ENCODE data around the gene JCAD.
"Not testable (repeated sequence)": the region's sequence is repeated elsewhere in the genome, so short reads cannot be mapped to it uniquely, and the experiment has no call there.

The JCAD gene

GRCh38 chr10:30017966-30018365 is 41.4 kb downstream of the JCAD start:
- no peak for DNase-seq
- TF ChIP-seq POLR2A (IDR thresholded peaks at IDR 0.05; ENCODE audit: low read length) = no peak
- TF ChIP-seq GATA1 (IDR thresholded peaks at IDR 0.05; ENCODE audit: low read depth, low read length) = no peak

GRCh38 chr10:30017556-30017955 is 41.8 kb downstream of the JCAD start:
- no peak for DNase-seq
- TF ChIP-seq GATA1 (IDR thresholded peaks at IDR 0.05; ENCODE audit: low read depth, low read length) (no peak), POLR2A (IDR thresholded peaks at IDR 0.05; ENCODE audit: low read length) (no peak)

DNA sequence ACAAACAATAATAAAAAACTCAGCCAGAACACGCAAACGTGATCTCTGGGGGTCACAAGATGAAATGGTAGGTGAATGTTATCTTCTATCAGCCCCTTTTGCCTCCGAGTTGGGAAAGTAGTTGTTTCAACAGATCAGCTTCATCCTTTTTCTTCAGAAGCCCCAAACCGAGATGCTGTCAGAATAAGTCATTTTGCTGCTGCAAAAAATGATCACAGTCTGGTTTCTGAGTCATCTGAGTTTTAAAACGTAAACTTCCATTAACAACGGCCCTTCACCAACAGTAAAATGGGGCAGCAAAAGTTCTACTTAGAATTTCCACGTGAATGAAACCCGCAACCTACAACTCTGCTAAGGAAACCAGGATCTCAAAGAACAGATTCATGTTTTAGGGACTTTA is 44.9 kb downstream of the JCAD start:
- DNase-seq = no peak
- TF ChIP-seq POLR2A (IDR thresholded peaks at IDR 0.05; ENCODE audit: low read length) = no peak
- no peak for TF ChIP-seq GATA1 (IDR thresholded peaks at IDR 0.05; ENCODE audit: low read depth, low read length)

- TF ChIP-seq GATA1 (IDR thresholded peaks at IDR 0.05; ENCODE audit: low read depth, low read length) (no peak), POLR2A (IDR thresholded peaks at IDR 0.05; ENCODE audit: low read length) (no peak)
Observed at GRCh38 chr10:30013757-30014156, 45.6 kb downstream of the JCAD start.

DNA sequence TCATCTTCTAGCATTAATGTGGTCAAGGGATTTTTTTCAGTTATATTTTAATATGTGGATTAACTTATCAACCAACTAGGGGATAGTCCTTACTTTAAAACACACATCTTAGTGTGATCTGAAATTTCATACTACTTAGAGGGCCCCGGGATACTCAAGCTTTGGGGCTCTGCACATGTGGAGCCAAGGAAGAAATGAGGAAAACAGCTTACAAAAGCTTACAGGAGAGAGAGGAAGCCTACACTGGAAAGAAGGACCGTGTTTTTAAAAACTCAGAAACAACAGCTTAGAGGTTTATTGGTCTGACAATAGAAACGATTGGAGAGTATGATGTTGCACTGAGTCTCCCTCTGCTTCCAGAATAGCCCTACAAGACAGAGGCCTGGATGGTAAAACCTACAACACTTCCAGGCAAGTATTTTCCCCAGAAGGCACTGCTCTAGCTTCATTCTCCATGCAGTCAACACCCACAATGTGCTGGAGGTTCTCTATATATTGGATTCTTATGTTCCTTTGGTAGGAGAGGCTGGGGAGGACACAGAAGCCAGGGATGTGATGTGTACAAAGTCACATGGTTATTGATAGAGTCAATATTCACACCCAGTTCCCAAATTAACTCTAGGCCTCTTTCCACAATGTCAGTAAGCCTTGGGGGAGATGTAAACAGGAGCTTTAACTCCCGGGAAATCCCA is 47.3 kb downstream of the JCAD start:
- TF ChIP-seq POLR2A (IDR thresholded peaks at IDR 0.05; ENCODE audit: low read length) (no peak), GATA1 (IDR thresholded peaks at IDR 0.05; ENCODE audit: low read depth, low read length) (no peak)
- DNase-seq = no peak

More at GRCh38 chr10:30013757-30014156, 45.6 kb downstream of the JCAD start:
- DNase-seq = no peak

DNA sequence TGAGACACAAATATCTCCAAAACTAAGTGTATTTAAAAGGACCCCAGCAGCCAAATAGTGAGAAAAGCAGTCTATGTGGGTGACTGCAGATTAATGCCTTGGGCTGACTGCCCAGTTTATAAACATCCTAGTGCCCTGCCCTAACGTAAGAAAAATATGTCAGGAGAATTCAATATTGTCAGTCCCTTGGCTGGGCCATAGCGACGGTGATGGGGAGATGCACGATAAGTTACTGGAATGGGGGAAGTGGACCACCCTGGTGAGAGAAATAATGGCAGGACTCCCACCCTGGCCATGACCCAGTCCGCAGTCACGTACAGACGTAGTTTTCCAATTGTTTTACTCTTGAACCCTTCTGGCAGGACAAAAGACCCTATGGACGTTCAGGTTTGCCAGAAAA is 48.0 kb downstream of the JCAD start:
- TF ChIP-seq GATA1 (IDR thresholded peaks at IDR 0.05; ENCODE audit: low read depth, low read length) = no peak
- TF ChIP-seq POLR2A (IDR thresholded peaks at IDR 0.05; ENCODE audit: low read length) = no peak
- DNase-seq = no peak

DNA sequence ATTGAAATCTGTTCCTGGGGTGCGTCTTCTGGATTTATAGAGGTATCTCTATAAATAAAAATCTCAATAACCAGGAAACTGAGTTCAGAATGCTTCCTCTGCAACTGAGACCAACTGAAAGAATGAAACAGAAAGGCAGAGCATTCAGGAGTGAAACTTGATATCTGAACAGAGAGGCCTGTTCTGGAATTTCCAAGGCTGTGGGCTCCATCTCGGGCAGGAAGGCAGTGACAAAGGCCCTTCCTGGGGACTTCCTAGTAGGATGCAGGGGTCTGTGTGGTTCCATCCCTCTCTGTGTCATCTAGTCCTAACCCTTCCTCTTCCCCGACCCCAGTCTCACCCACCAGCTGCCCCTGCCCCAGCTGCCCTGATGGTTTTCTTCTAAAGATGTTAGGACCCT is 52.0 kb downstream of the JCAD start:
- TF ChIP-seq GATA1 (IDR thresholded peaks at IDR 0.05; ENCODE audit: low read depth, low read length) = no peak
- TF ChIP-seq POLR2A (IDR thresholded peaks at IDR 0.05; ENCODE audit: low read length) = no peak

GRCh38 chr10:30006410-30006809 is 53.0 kb downstream of the JCAD start:
- DNase-seq = no peak
- TF ChIP-seq POLR2A (IDR thresholded peaks at IDR 0.05; ENCODE audit: low read length) = no peak
- no peak for TF ChIP-seq GATA1 (IDR thresholded peaks at IDR 0.05; ENCODE audit: low read depth, low read length)

More for the DNA sequence above, 52.0 kb downstream of the JCAD start:
- no peak for DNase-seq

GRCh38 chr10:30005116-30005515 is 54.3 kb downstream of the JCAD start:
- DNase-seq = not testable (repeated sequence)

DNA sequence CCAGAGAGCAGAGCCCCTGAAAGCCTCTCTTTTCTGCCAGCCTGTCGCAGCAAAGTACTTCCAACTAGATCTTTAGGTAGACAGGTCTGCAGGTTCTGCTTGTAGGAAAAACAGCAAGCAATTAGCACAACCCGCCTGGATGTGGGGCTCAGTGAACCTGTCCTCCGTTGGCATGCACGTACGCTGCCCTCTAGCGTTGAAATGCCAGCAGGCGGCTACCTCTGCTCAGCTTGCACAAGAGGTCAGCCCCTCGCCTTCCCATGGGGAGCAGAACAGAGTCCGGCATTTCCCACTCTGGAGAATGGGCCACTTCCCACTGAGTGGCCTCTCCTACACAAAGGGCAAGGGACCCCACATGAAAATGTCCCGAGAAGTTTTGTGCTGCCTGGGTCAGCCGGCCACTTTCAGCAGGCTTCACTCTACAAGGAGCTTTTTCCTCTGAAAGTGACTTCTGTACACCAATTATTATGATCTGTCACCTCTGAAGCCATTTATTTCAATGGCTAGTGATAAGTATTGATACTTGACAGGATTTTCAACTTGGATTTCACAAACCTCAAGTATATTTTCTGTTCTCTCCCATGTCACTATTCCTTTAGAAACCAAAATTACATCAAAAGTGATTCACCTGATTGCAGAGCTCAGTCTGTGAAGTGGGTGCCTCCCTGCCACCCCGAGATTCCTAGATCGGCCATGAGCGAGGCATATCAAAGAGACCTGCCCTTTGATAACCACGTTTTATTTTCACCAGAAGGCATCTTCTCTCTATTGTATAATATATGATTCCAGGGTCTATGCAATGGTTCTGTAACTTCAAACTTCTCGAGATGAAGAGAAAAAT is 56.7 kb downstream of the JCAD start:
- DNase-seq = peak; percentile 57 to 63
- TF ChIP-seq GATA1 (IDR thresholded peaks at IDR 0.05; ENCODE audit: low read depth, low read length) = no peak
- no peak for TF ChIP-seq POLR2A (IDR thresholded peaks at IDR 0.05; ENCODE audit: low read length)

- DNase-seq = no peak
- no peak for TF ChIP-seq POLR2A (IDR thresholded peaks at IDR 0.05; ENCODE audit: low read length)
Observed at GRCh38 chr10:30000802-30001571, 58.4 kb downstream of the JCAD start.

DNA sequence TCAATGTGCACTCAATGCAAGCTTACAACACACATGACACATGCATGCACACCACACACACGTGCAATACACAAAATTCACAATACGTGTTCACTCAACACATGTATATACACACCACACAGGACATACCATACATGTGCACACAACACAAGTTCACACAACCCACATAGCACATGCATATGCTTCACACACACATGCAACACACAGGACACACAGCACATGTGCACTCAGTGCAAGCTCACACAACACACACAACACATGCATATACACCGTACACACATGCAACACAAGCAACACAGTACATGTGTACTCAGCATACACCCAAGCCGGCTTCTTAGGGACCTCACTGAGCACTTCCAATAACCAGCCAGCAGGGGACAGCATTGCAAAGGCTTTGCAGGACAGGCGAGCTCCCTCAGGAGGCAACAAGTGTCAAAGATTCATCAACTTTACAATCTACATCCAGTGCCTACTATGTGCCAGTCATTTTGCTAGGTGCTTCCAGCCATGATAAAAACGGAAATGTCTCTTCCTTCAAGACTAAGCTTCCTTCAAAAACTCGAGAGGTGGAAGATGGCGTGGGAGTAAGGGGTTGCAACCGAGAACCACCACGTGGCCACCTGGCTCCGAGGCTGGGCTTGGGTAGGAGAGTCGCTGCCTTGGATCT is 61.1 kb downstream of the JCAD start:
- DNase-seq = peak; percentile 74 to 87
- TF ChIP-seq POLR2A (IDR thresholded peaks at IDR 0.05; ENCODE audit: low read length) (no peak), GATA1 (IDR thresholded peaks at IDR 0.05; ENCODE audit: low read depth, low read length) (no peak)

DNA sequence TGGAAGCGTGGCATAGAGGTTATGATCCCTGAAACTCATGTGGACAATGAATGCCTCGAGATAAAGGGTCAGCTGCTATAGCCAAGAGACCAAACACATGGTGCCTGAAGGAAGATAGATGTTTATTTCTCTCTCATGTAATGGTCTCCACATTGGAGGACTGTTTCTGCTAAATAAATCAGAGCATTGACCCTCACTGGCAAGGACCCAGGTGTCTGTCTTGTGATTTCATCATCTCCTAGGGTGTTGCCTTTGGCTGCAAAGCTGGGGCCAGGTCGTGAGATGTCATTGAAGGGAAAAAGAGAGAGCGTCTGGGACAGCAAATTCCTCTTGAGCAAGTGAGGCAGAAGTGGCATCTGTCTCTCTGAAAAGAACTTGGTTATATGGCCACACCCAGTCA is 64.6 kb downstream of the JCAD start:
- TF ChIP-seq POLR2A (IDR thresholded peaks at IDR 0.05; ENCODE audit: low read length) (no peak), GATA1 (IDR thresholded peaks at IDR 0.05; ENCODE audit: low read depth, low read length) (no peak)
- DNase-seq = peak in 1 of 2 experiments; percentile 39
